ENCODE results near the gene FAM3A. TPM values are rescaled to one million over a fixed set of nuclear protein-coding genes. Genes with fewer than 3 reads are reported as not detected.
A peak's percentile ranks its signal among the peaks of the same experiment; 100 is the strongest.

The FAM3A gene
- total and polyA plus RNA-seq, 9 of the 15 experiments (the other 6 are each of a cell fraction or from before 2014, with no cell fraction given): 0.75 to 70.6 (median 27.0) TPM

DNA sequence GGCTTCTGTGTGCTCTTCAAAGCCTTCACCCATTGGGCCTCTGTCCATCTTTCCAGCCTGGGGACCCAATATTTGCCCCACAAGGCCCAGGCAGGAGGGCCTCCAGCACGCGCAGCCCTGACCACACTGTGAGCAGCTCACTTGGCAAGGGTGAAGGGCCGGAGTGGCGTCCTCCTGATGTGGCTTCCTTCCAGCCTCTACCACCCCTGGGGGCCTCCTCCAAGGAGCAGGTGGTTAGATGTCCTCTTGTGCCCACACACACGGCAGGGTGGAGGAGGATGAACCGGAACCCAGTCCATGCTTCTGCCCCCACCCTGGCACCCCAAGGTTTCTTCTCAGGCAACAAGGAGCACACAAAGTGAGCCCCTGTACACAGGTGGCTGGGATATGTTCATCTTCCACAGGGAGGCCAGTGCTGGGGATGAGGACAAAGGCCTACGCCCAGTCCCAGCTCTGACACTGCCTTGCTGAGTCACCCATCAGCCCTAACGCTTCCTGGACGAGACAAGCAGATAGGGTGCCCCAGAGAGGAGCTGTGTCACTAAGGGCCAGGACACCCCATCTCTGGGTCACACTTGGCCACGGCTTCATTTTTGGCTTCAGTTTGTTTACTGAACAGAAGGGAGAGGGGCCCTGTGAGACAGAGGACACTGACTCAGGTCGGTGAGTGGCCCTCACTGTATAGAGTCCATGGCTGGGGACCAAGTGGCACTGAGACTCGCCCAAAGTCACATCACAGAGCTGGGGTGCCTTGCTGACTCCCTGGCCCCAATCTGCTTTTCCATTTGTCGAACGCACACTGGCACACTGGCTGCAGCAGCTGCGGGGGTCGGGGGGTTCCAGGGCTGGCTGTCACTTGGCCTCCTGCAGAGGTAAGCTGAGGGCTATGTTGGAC, 31.5 kb downstream of the FAM3A start (continued):
- TF ChIP-seq, protein P1, sequence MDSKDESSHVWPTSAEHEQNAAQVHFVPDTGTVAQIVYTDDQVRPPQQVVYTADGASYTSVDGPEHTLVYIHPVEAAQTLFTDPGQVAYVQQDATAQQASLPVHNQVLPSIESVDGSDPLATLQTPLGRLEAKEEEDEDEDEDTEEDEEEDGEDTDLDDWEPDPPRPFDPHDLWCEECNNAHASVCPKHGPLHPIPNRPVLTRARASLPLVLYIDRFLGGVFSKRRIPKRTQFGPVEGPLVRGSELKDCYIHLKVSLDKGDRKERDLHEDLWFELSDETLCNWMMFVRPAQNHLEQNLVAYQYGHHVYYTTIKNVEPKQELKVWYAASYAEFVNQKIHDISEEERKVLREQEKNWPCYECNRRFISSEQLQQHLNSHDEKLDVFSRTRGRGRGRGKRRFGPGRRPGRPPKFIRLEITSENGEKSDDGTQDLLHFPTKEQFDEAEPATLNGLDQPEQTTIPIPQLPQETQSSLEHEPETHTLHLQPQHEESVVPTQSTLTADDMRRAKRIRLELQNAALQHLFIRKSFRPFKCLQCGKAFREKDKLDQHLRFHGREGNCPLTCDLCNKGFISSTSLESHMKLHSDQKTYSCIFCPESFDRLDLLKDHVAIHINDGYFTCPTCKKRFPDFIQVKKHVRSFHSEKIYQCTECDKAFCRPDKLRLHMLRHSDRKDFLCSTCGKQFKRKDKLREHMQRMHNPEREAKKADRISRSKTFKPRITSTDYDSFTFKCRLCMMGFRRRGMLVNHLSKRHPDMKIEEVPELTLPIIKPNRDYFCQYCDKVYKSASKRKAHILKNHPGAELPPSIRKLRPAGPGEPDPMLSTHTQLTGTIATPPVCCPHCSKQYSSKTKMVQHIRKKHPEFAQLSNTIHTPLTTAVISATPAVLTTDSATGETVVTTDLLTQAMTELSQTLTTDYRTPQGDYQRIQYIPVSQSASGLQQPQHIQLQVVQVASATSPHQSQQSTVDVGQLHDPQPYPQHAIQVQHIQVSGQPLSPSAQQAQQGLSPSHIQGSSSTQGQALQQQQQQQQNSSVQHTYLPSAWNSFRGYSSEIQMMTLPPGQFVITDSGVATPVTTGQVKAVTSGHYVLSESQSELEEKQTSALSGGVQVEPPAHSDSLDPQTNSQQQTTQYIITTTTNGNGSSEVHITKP (IDR thresholded peaks at IDR 0.05; ENCODE audit: partially characterized antibody): peak; percentile 68
- TF ChIP-seq ZNF79 (CRISPR knock-in tag; IDR thresholded peaks at IDR 0.05; ENCODE audit: low read depth): no peak
- peak; percentile 93 for TF ChIP-seq ZNF316 (IDR thresholded peaks at IDR 0.05)
- 0 out of 2 replicates have a peak, but pooled peaks have one; percentile 21 for TF ChIP-seq ZKSCAN8 (CRISPR knock-in tag; IDR thresholded peaks at IDR 0.05)
- TF ChIP-seq NRF1 (conservative IDR thresholded peaks at IDR 0.05 in 1 of 2, IDR thresholded peaks at IDR 0.05 in 1 of 2): 0 out of 4 replicates have a peak, but pooled peaks of 1 of the 2 experiments have one; percentile 29
- TF ChIP-seq MAFF (IDR thresholded peaks at IDR 0.05; ENCODE audit: low read length): peak; percentile 85
- TF ChIP-seq EP400 (IDR thresholded peaks at IDR 0.05): peak; percentile 67
- peak; percentile 61 for TF ChIP-seq CREM (IDR thresholded peaks at IDR 0.05; ENCODE audit: low read depth)
- TF ChIP-seq PHTF2 (CRISPR knock-in tag; IDR thresholded peaks at IDR 0.05): no peak
- peak; percentile 86; the same call in 1 of the 2 replicates for TF ChIP-seq MTA3 (IDR thresholded peaks at IDR 0.05; ENCODE audit: borderline replicate concordance)
- 0 out of 2 replicates have a peak, but pooled peaks have one; percentile 15 for TF ChIP-seq HCFC1 (IDR thresholded peaks at IDR 0.05; ENCODE audit: low read depth, low read length)
- TF ChIP-seq KDM1A (IDR thresholded peaks at IDR 0.05): peak; percentile 41 to 46; a peak in 2 of 4 replicates
- peak in 1 of 2 experiments; percentile 85; a peak in 2 of 4 replicates for TF ChIP-seq RCOR1 (IDR thresholded peaks at IDR 0.05; ENCODE audit: borderline replicate concordance in 1 of 2, low read depth in 2 of 2, low read length in 2 of 2)
- TF ChIP-seq TEAD4 (IDR thresholded peaks at IDR 0.05; ENCODE audit: low read length): peak; percentile 12; the same call in 1 of the 2 replicates
- no peak for TF ChIP-seq TEAD4 (CRISPR knock-in tag; IDR thresholded peaks at IDR 0.05; ENCODE audit: borderline replicate concordance)
- peak; percentile 91 for TF ChIP-seq CTBP1 (IDR thresholded peaks at IDR 0.05; ENCODE audit: borderline replicate concordance)
- no peak for TF ChIP-seq ZNF584 (CRISPR knock-in tag; IDR thresholded peaks at IDR 0.05; ENCODE audit: low read depth)
- no peak for TF ChIP-seq ASH1L (IDR thresholded peaks at IDR 0.05; ENCODE audit: borderline replicate concordance, low read depth, partially characterized antibody)
- 0 out of 4 replicates have a peak, but pooled peaks have one; percentile 29 to 48 for TF ChIP-seq MAZ (CRISPR knock-in tag; conservative IDR thresholded peaks at IDR 0.05 in 1 of 2, IDR thresholded peaks at IDR 0.05 in 1 of 2)
- no peak for TF ChIP-seq ZNF253 (CRISPR knock-in tag; conservative IDR thresholded peaks at IDR 0.05)
- no peak for TF ChIP-seq NR3C1 (CRISPR knock-in tag; IDR thresholded peaks at IDR 0.05)
- TF ChIP-seq NCOA4 (IDR thresholded peaks at IDR 0.05; ENCODE audit: partially characterized antibody): no peak
- no peak for TF ChIP-seq HDAC8 (tag; IDR thresholded peaks at IDR 0.05)
- TF ChIP-seq HIVEP1 (CRISPR knock-in tag; IDR thresholded peaks at IDR 0.05): 0 out of 2 replicates have a peak, but pooled peaks have one; percentile 46
